HG02763 (cell line): ENCODE measurements around the gene SLC8B1.
"Not testable (repeated sequence)": the region's sequence is repeated elsewhere in the genome, so short reads cannot be mapped to it uniquely, and the experiment has no call there.

ENCODE experiments used
- ATAC-seq: cut with Tn5 transposase; IDR thresholded peaks from one replicate; pipeline ENCODE4 v1.9.1; 2021; ENCODE audit warnings: mild to moderate bottlenecking, moderate library complexity; ENCODE audit not compliant: unreplicated experiment

Gene SLC8B1

GRCh38 chr12:113358381-113359132 lies 23.6 kb upstream of the SLC8B1 start, which contains the start of gene PLBD2:
Gene PLBD2, plus strand, starts transcription at chr12:113358587. Its CDS starts 14 bp downstream, at chr12:113358601.
- ATAC-seq = peak; percentile 92

- not testable (repeated sequence) for ATAC-seq
Measured at GRCh38 chr12:113354192-113354591, 19.3 kb upstream of the SLC8B1 start.

- no peak for ATAC-seq
Measured at GRCh38 chr12:113351089-113351488, 16.2 kb upstream of the SLC8B1 start.

- ATAC-seq = no peak
Measured at GRCh38 chr12:113348849-113349536, 14.1 kb upstream of the SLC8B1 start.

- ATAC-seq = no peak
Measured at GRCh38 chr12:113347892-113348291, 13.0 kb upstream of the SLC8B1 start.

- no peak for ATAC-seq
Measured at GRCh38 chr12:113347107-113347506, 12.2 kb upstream of the SLC8B1 start.

GRCh38 chr12:113346353-113346752 lies 11.4 kb upstream of the SLC8B1 start:
- ATAC-seq = no peak

GRCh38 chr12:113345318-113345717 lies 10.4 kb upstream of the SLC8B1 start:
- ATAC-seq = no peak

GRCh38 chr12:113341535-113341934 lies 6.6 kb upstream of the SLC8B1 start:
- ATAC-seq = no peak

- no peak for ATAC-seq
Measured at GRCh38 chr12:113340061-113340460, 5.2 kb upstream of the SLC8B1 start.

GRCh38 chr12:113339540-113339939 lies 4.6 kb upstream of the SLC8B1 start:
- ATAC-seq = no peak

- ATAC-seq = no peak
Measured at GRCh38 chr12:113333877-113334785, 778 bp downstream of the SLC8B1 start.

- no peak for ATAC-seq
Measured at GRCh38 chr12:113333418-113333750, 1.5 kb downstream of the SLC8B1 start.

GRCh38 chr12:113332688-113333417 lies 2.1 kb downstream of the SLC8B1 start:
- no peak for ATAC-seq

GRCh38 chr12:113330505-113330904 lies 4.4 kb downstream of the SLC8B1 start:
- ATAC-seq = no peak

GRCh38 chr12:113329791-113330417 lies 5.0 kb downstream of the SLC8B1 start:
- no peak for ATAC-seq

GRCh38 chr12:113329022-113329790 lies 5.7 kb downstream of the SLC8B1 start:
- no peak for ATAC-seq

- no peak for ATAC-seq
Measured at GRCh38 chr12:113328368-113328889, 6.5 kb downstream of the SLC8B1 start.

- no peak for ATAC-seq
Measured at GRCh38 chr12:113326775-113327395, 8.0 kb downstream of the SLC8B1 start.
